HG03342 (cell line): ENCODE results near the gene PHOSPHO1.
"Not testable (repeated sequence)": the region's sequence is repeated elsewhere in the genome, so short reads cannot be mapped to it uniquely, and the experiment has no call there.

Experiments used
- ATAC-seq: cut with Tn5 transposase; IDR thresholded peaks from one replicate; pipeline ENCODE4 v1.9.1; 2021; ENCODE audit warnings: mild to moderate bottlenecking, moderate library complexity; ENCODE audit not compliant: unreplicated experiment

The PHOSPHO1 gene

GRCh38 chr17:49194297-49194607 lies 36.3 kb downstream of the PHOSPHO1 start:
- ATAC-seq: no peak

- no peak for ATAC-seq
Observed at GRCh38 chr17:49193513-49194296, 36.9 kb downstream of the PHOSPHO1 start.

- ATAC-seq: peak; percentile 45
Observed at GRCh38 chr17:49191917-49192741, 38.5 kb downstream of the PHOSPHO1 start.

GRCh38 chr17:49191409-49191916 lies 39.1 kb downstream of the PHOSPHO1 start:
- peak; percentile 3 for ATAC-seq

GRCh38 chr17:49190932-49191331 lies 39.7 kb downstream of the PHOSPHO1 start:
- no peak for ATAC-seq

GRCh38 chr17:49187301-49187700 lies 43.3 kb downstream of the PHOSPHO1 start:
- ATAC-seq: no peak

GRCh38 chr17:49185381-49185780 lies 45.2 kb downstream of the PHOSPHO1 start:
- not testable (repeated sequence) for ATAC-seq

GRCh38 chr17:49184522-49184921 lies 46.1 kb downstream of the PHOSPHO1 start:
- not testable (repeated sequence) for ATAC-seq

- no peak for ATAC-seq
Observed at GRCh38 chr17:49183801-49184200, 46.8 kb downstream of the PHOSPHO1 start.

- ATAC-seq: no peak
Observed at GRCh38 chr17:49183341-49183740, 47.2 kb downstream of the PHOSPHO1 start.

GRCh38 chr17:49180998-49181635 lies 49.5 kb downstream of the PHOSPHO1 start:
- ATAC-seq: no peak

- ATAC-seq: no peak
Observed at GRCh38 chr17:49180303-49180702, 50.3 kb downstream of the PHOSPHO1 start.

GRCh38 chr17:49175978-49176377 lies 54.6 kb downstream of the PHOSPHO1 start:
- ATAC-seq: not testable (repeated sequence)
